Bronchial epithelial cell (primary cell): ENCODE results near the gene C2orf92. TPM values are rescaled to one million over a fixed set of nuclear protein-coding genes. Genes with fewer than 3 reads are reported as not detected.

ENCODE experiments used
- DNase-seq: peaks from one replicate; pipeline ENCODE4 v3.0.0-alpha.2; 2010; ENCODE audit warnings: low read depth
- FAIRE-seq: peaks from 2 replicates; lab custom pipeline; 2011; peaks lifted over from hg19 to GRCh38; lab: Jason Lieb, UNC
- H3K27me3 ChIP-seq: 2 replicates; pipeline ENCODE4 v1.5.1; 2011; ENCODE audit warnings: low read length; ENCODE audit not compliant: control insufficient read depth, insufficient read depth
- H3K36me3 ChIP-seq: 2 replicates; pipeline ENCODE4 v1.5.1; 2011; ENCODE audit warnings: low read length; ENCODE audit not compliant: control insufficient read depth, insufficient read depth
- H3K4me3 ChIP-seq: 2 replicates; pipeline ENCODE4 v1.5.1; 2011; ENCODE audit warnings: mild to moderate bottlenecking, low read depth, low read length, control low read depth
- total RNA-seq: library from RNA; depleted of rRNA; stranded (reverse); fragments of >200 nt; gene quantifications from 2 replicates; pipeline ENCODE4 v1.2.1, GENCODE V29; 2014
- TF ChIP-seq, protein P1 (sequence below): IDR thresholded peaks from 2 replicates; pipeline ENCODE4 v1.5.1; 2011; ENCODE audit warnings: mild to moderate bottlenecking, moderate library complexity, low read length, control low read depth, inconsistent platforms; ENCODE audit not compliant: insufficient read depth, severe bottlenecking

C2orf92 gene
- total RNA-seq, 1 donor from 2014 or later, result 0.26 TPM

DNA sequence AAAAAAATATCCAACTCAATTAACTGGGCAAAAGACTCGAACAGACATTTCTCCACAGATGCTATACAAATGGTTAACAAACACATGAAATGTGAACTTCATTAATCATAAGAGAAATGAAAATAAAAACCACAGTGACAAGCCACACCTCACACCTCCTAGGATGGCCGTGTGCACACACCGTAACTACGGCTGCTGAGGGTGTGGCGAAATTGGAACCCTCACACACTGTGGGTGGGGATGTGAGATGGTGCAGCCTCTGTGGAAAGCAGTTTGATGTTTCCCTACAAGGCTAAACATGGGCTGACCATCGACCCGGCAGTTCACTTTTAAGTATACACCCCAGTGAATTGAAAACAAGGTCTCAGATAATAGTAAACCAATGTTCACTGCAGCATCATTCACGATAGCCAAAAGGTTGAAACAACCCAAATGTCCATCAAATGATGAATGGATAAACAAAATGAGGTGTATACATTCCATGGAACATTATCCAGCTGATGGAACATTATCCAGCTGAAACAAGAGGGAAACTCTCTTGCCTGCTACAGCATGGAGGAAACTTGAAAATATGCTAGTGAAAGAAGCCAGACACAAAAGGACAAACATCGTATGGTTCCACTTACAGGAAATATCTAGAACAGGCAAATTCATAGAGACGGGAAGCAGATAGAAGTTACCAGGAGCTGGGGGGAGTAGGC is 76.1 kb downstream of the C2orf92 start:
- H3K27me3 ChIP-seq, result no peaks in the 10 kb centered on the region
- TF ChIP-seq, protein P1, sequence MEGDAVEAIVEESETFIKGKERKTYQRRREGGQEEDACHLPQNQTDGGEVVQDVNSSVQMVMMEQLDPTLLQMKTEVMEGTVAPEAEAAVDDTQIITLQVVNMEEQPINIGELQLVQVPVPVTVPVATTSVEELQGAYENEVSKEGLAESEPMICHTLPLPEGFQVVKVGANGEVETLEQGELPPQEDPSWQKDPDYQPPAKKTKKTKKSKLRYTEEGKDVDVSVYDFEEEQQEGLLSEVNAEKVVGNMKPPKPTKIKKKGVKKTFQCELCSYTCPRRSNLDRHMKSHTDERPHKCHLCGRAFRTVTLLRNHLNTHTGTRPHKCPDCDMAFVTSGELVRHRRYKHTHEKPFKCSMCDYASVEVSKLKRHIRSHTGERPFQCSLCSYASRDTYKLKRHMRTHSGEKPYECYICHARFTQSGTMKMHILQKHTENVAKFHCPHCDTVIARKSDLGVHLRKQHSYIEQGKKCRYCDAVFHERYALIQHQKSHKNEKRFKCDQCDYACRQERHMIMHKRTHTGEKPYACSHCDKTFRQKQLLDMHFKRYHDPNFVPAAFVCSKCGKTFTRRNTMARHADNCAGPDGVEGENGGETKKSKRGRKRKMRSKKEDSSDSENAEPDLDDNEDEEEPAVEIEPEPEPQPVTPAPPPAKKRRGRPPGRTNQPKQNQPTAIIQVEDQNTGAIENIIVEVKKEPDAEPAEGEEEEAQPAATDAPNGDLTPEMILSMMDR, result no peak
- FAIRE-seq (no peak), DNase-seq (no peak)
- H3K4me3 ChIP-seq, result no peak overlapping the region
- H3K36me3 ChIP-seq, result no peaks in the 10 kb centered on the region

DNA sequence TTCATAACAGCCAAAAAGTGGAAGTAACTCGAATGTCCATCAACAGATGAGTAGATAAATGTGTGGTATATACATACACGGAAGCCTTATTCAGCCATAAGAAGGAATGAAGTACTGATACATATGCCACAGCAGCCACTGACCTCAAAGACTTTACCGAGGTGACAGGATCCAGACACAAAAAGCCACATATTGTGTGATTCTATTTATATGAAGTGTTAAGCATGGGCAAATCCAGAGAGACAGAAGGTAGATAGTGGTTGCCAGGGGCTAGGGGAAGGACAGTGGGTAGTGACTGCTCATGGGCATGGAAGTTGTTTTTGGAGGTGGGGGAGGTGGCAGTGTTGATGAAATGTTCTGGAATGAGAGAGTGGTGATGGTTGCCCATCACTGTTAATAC is 77.8 kb downstream of the C2orf92 start:
- H3K27me3 ChIP-seq, result no peaks in the 10 kb centered on the region
- H3K4me3 ChIP-seq, result no peak overlapping the region
- no peak for DNase-seq
- H3K36me3 ChIP-seq, result no peaks in the 10 kb centered on the region
- FAIRE-seq, result no peak
- TF ChIP-seq, protein P1, result no peak

DNA sequence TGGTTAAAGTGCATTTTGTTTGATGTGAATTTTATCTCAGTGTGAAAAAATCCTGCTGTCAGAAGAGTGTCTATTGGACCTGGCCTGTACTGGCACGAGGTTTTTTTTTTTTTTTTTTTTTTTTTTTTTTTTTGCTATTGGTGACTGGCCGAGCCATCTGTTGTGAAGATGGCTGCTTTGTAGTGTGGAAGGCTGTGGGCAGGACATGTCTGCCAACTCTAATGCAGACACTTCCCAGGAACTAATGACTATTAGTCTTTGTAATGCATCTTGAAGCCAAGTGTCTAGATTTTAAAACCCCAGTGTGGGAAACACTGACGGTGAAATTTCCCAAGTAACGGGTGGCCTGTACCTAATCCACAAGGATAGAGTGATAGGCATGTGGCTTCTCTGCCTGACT is 78.2 kb downstream of the C2orf92 start:
- Histone ChIP-seq H3K36me3 (no peaks in the 10 kb centered on the region), H3K4me3 (no peak overlapping the region), H3K27me3 (no peaks in the 10 kb centered on the region)
- TF ChIP-seq, protein P1, result no peak
- FAIRE-seq, result no peak
- no peak for DNase-seq

DNA sequence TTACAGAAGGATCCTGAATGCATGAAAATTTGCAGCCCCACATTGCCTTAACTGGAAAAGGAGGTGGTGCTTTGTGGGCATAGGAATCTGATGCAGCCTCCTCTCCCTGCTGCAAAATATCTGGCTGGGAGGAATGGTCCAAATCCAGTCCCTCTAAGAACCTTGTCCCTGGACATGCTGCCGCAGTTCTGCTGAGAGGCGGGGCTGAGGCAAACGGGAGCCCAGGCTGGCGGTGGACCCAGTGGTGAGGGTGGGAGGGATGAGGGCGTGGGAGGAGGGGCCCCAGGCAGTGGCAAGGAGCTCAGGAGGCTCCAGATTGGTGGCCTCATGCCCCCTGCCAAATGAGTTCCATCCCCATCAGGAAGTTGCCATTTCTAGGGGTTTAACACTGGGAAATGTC is 80.1 kb downstream of the C2orf92 start:
- no peak overlapping the region for H3K4me3 ChIP-seq
- DNase-seq (no peak), FAIRE-seq (no peak)
- TF ChIP-seq, protein P1, result no peak
- no peaks in the 10 kb centered on the region for H3K36me3 ChIP-seq
- H3K27me3 ChIP-seq, result no peaks in the 10 kb centered on the region

DNA sequence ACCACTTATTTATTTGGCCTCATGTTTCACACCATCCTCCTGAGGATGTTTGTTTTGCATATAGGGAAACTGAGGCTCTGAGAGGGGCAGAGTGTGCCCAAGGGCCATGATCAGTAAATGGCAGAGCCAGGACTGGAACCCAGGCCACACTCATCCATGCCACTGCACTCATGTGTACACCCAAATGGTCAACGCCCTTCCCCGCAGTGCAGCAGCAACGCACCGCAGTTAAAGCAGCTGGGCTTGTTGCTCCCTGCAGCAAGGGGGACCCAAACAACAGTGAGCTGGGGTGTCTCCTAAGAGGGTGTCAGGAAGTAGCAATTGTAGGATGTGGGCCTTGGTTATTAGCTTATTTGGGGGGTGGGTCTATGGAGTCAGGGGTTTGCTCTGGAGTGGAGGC is 80.5 kb downstream of the C2orf92 start:
- no peaks in the 10 kb centered on the region for H3K27me3 ChIP-seq
- TF ChIP-seq, protein P1, result no peak
- H3K4me3 ChIP-seq, result no peak overlapping the region
- FAIRE-seq (no peak), DNase-seq (no peak)
- no peaks in the 10 kb centered on the region for H3K36me3 ChIP-seq

DNA sequence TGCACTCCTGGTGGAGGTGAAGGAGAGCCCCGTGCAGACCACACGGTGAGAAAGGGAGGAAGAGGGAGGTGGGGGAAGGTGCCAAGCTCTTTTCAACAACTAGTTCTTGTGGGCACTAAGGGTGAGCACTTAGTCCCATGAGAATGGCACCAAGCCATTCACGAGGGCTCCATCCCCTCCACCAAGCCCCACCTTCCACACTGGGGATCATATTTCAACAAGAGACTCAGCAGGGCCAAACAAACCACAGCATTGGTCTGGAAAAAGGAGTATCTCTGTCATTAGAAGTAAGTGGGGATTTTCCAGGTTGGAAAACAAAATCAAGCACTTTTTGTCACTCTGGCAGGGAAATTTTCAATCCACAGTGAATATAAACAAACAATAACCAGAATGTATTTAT is 82.2 kb downstream of the C2orf92 start:
- FAIRE-seq (no peak), DNase-seq (no peak)
- TF ChIP-seq, protein P1, result no peak
- Histone ChIP-seq H3K4me3 (no peak overlapping the region), H3K36me3 (peaks cover under 1% of the 10 kb centered on the region), H3K27me3 (no peaks in the 10 kb centered on the region)
